ENCODE measurements around the gene GAS1. TPM values are rescaled to one million over a fixed set of nuclear protein-coding genes. Genes with fewer than 3 reads are reported as not detected.

Gene GAS1
- total and polyA plus RNA-seq, 2 donors (not counting 1 experiment from before 2014, with no cell fraction given): 1.6 to 7.4 TPM

DNA sequence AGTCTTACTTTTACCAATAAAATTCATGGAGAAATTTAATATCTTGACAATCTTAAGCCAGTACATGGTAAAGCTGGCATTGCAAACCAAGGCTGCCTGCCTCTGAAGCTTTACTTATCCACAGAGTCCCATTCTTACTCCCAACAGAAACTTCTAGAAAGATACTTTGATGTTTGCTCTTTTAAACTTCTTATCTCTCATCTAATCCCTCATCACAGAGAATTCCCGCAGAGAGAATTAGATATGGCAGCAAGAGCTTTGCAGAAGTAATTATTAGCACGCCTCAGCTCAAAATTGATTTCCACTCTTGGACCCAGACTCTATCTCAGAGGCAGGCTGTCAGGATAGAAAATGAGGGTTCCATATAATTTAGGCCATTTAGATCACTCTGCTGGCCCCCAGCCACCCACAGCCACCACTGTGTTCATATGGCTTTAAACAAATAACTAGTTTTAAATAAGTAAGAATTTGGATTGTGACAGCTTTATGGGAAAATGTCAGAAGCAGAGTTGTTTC lies 37.9 kb upstream of the GAS1 start:
- no peaks in the 10 kb centered on the region for H3K27me3 ChIP-seq (ENCODE audit: control insufficient read depth, insufficient read depth, low read length)
- no peak overlapping the region for H3K4me2 ChIP-seq (ENCODE audit: extremely low read depth, insufficient read depth, low read length)
- no peak for TF ChIP-seq EZH2 (IDR thresholded peaks at IDR 0.05; ENCODE audit: low read length, missing control alignments)
- TF ChIP-seq, protein P1, sequence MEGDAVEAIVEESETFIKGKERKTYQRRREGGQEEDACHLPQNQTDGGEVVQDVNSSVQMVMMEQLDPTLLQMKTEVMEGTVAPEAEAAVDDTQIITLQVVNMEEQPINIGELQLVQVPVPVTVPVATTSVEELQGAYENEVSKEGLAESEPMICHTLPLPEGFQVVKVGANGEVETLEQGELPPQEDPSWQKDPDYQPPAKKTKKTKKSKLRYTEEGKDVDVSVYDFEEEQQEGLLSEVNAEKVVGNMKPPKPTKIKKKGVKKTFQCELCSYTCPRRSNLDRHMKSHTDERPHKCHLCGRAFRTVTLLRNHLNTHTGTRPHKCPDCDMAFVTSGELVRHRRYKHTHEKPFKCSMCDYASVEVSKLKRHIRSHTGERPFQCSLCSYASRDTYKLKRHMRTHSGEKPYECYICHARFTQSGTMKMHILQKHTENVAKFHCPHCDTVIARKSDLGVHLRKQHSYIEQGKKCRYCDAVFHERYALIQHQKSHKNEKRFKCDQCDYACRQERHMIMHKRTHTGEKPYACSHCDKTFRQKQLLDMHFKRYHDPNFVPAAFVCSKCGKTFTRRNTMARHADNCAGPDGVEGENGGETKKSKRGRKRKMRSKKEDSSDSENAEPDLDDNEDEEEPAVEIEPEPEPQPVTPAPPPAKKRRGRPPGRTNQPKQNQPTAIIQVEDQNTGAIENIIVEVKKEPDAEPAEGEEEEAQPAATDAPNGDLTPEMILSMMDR (conservative IDR thresholded peaks at IDR 0.05 in 1 of 2, IDR thresholded peaks at IDR 0.05 in 1 of 2; ENCODE audit: low read depth in 1 of 2, low read length in 2 of 2): no peak
- no peak for DNase-seq (ENCODE audit: low read depth in 2 of 2)
- H3K36me3 ChIP-seq (ENCODE audit: control insufficient read depth, insufficient read depth, low read length): no peaks in the 10 kb centered on the region
- H3K4me3 ChIP-seq (replicated peaks in 1 of 4; ENCODE audit: control extremely low read depth in 1 of 4, insufficient read depth in 1 of 4, low read depth in 3 of 4, low read length in 4 of 4): no peak overlapping the region
- H3K4me1 ChIP-seq (ENCODE audit: control insufficient read depth, extremely low read depth, insufficient read depth, low read length): no peaks in the 10 kb centered on the region
- no peak overlapping the region for H3K27ac ChIP-seq (ENCODE audit: insufficient read depth, low read length)
- no peaks in the 10 kb centered on the region for H4K20me1 ChIP-seq (ENCODE audit: control insufficient read depth, extremely low read depth, insufficient read depth, low read length)
- no peaks in the 10 kb centered on the region for H3K9me3 ChIP-seq (ENCODE audit: control insufficient read depth, insufficient read depth, low read depth, low read length)
- H2AFZ ChIP-seq (ENCODE audit: low read length): no peak overlapping the region
- no peak overlapping the region for H3K9ac ChIP-seq (ENCODE audit: insufficient read depth, low read length)
- H3K79me2 ChIP-seq (ENCODE audit: control insufficient read depth, insufficient read depth, low read length): no peaks in the 10 kb centered on the region

DNA sequence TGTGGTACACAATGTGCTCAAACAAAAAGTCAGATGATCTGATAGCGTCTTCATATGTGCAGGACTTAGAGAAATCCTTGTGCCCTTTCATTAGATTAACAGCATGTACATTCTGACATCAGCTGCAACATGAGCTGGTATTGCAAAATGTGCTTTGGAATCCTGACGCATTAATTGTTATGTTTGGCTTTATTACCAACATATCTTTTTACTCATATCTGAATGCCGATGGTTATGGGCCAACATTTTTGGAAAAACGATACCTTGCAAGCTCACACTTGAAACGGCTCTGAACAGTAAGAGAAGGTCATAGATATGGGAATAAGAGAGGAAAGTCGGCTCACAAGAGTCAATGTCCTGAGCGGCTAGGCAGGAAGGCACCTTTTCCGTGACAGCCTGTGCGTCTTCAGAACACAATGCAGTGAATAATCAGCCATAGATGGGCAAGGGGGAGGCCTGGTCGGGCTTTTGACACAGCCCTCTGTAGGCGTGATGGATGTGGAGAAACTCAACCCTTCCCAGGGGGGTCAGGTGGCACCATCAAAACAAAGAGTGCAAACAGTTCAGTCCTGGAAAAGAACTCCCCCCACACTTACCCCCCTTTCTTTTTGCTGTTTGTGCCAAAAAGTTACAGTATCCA lies 36.4 kb upstream of the GAS1 start:
- H4K20me1 ChIP-seq (ENCODE audit: control insufficient read depth, extremely low read depth, insufficient read depth, low read length): no peaks in the 10 kb centered on the region
- no peaks in the 10 kb centered on the region for H3K4me1 ChIP-seq (ENCODE audit: control insufficient read depth, extremely low read depth, insufficient read depth, low read length)
- H2AFZ ChIP-seq (ENCODE audit: low read length): no peak overlapping the region
- no peaks in the 10 kb centered on the region for H3K36me3 ChIP-seq (ENCODE audit: control insufficient read depth, insufficient read depth, low read length)
- H3K4me2 ChIP-seq (ENCODE audit: extremely low read depth, insufficient read depth, low read length): peak overlapping the region; percentile 13
- peak overlapping the region in 1 of 4 experiments; percentile 32 for H3K4me3 ChIP-seq (replicated peaks in 1 of 4; ENCODE audit: control extremely low read depth in 1 of 4, insufficient read depth in 1 of 4, low read depth in 3 of 4, low read length in 4 of 4)
- DNase-seq (ENCODE audit: low read depth in 2 of 2): peak; percentile 83 to 99
- H3K9ac ChIP-seq (ENCODE audit: insufficient read depth, low read length): no peak overlapping the region
- H3K9me3 ChIP-seq (ENCODE audit: control insufficient read depth, insufficient read depth, low read depth, low read length): no peaks in the 10 kb centered on the region
- no peaks in the 10 kb centered on the region for H3K79me2 ChIP-seq (ENCODE audit: control insufficient read depth, insufficient read depth, low read length)
- TF ChIP-seq, protein P1 (conservative IDR thresholded peaks at IDR 0.05 in 1 of 2, IDR thresholded peaks at IDR 0.05 in 1 of 2; ENCODE audit: low read depth in 1 of 2, low read length in 2 of 2): no peak
- TF ChIP-seq EZH2 (IDR thresholded peaks at IDR 0.05; ENCODE audit: low read length, missing control alignments): no peak
- no peak overlapping the region for H3K27ac ChIP-seq (ENCODE audit: insufficient read depth, low read length)
- no peaks in the 10 kb centered on the region for H3K27me3 ChIP-seq (ENCODE audit: control insufficient read depth, insufficient read depth, low read length)

DNA sequence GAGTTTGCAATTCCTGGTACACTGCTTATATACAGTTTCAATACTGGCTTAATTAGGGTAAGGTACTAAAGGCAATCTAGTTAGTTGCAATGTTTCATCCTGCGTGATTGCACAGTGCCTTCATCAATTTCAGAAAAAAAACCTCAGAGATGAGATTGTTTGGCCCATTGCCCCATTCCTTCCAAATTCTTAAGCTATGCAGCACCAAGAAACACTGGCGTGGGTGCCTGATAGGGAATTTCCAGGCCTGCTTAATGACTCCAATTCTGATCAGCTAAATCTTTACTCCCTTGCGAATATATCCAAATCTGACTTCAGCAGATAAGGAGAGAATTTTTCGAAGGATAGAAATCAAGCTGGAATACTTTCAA lies 35.9 kb upstream of the GAS1 start:
- H3K4me3 ChIP-seq (replicated peaks in 1 of 4; ENCODE audit: control extremely low read depth in 1 of 4, insufficient read depth in 1 of 4, low read depth in 3 of 4, low read length in 4 of 4): no peak overlapping the region
- H3K9me3 ChIP-seq (ENCODE audit: control insufficient read depth, insufficient read depth, low read depth, low read length): no peaks in the 10 kb centered on the region
- H4K20me1 ChIP-seq (ENCODE audit: control insufficient read depth, extremely low read depth, insufficient read depth, low read length): no peaks in the 10 kb centered on the region
- H3K4me1 ChIP-seq (ENCODE audit: control insufficient read depth, extremely low read depth, insufficient read depth, low read length): no peaks in the 10 kb centered on the region
- peak in 1 of 2 donors; percentile 76 for DNase-seq (ENCODE audit: low read depth in 2 of 2)
- H3K27ac ChIP-seq (ENCODE audit: insufficient read depth, low read length): peak overlapping the region; percentile 13
- H3K27me3 ChIP-seq (ENCODE audit: control insufficient read depth, insufficient read depth, low read length): no peaks in the 10 kb centered on the region
- no peak overlapping the region for H2AFZ ChIP-seq (ENCODE audit: low read length)
- H3K36me3 ChIP-seq (ENCODE audit: control insufficient read depth, insufficient read depth, low read length): no peaks in the 10 kb centered on the region
- no peak overlapping the region for H3K4me2 ChIP-seq (ENCODE audit: extremely low read depth, insufficient read depth, low read length)
- H3K9ac ChIP-seq (ENCODE audit: insufficient read depth, low read length): no peak overlapping the region
- TF ChIP-seq EZH2 (IDR thresholded peaks at IDR 0.05; ENCODE audit: low read length, missing control alignments): no peak
- TF ChIP-seq, protein P1 (conservative IDR thresholded peaks at IDR 0.05 in 1 of 2, IDR thresholded peaks at IDR 0.05 in 1 of 2; ENCODE audit: low read depth in 1 of 2, low read length in 2 of 2): no peak
- no peaks in the 10 kb centered on the region for H3K79me2 ChIP-seq (ENCODE audit: control insufficient read depth, insufficient read depth, low read length)

All from fibroblast of lung (primary cell).